ENCODE results near the gene CNIH4.

Gene CNIH4

GRCh38 chr1:224356685-224357625 lies at the start of gene CNIH4 (continued):
- TF ChIP-seq PRDM6 (tag by site-specific recombination; IDR thresholded peaks at IDR 0.05) (peak; percentile 70), FEZF1 (tag by site-specific recombination; IDR thresholded peaks at IDR 0.05) (no peak), SP2 (tag by site-specific recombination; IDR thresholded peaks at IDR 0.05) (peak; percentile 76), EGR2 (tag by site-specific recombination; IDR thresholded peaks at IDR 0.05; ENCODE audit: low read depth) (peak; percentile 92), ZNF449 (tag by site-specific recombination; IDR thresholded peaks at IDR 0.05) (peak; percentile 72), ZBTB8A (tag by site-specific recombination; IDR thresholded peaks at IDR 0.05) (peak; percentile 99), ZBTB17 (tag by site-specific recombination; IDR thresholded peaks at IDR 0.05) (peak; percentile 99), ZFP37 (tag by site-specific recombination; IDR thresholded peaks at IDR 0.05) (no peak; the same call in 1 of the 2 replicates), ZNF302 (tag by site-specific recombination; IDR thresholded peaks at IDR 0.05; ENCODE audit: low read depth) (no peak), ZNF560 (tag by site-specific recombination; IDR thresholded peaks at IDR 0.05; ENCODE audit: borderline replicate concordance) (no peak), ZBTB10 (tag by site-specific recombination; IDR thresholded peaks at IDR 0.05) (0 out of 2 replicates have a peak, but pooled peaks have one; percentile 20), REST (tag by site-specific recombination; IDR thresholded peaks at IDR 0.05) (peak; percentile 44; the same call in 1 of the 2 replicates), ZNF157 (tag by site-specific recombination; IDR thresholded peaks at IDR 0.05) (no peak), ZNF274 (IDR thresholded peaks at IDR 0.05; ENCODE audit: low read length) (no peak), ZNF274 (tag by site-specific recombination; IDR thresholded peaks at IDR 0.05; ENCODE audit: borderline replicate concordance) (no peak), ZNF561 (tag by site-specific recombination; IDR thresholded peaks at IDR 0.05; ENCODE audit: borderline replicate concordance) (peak; percentile 93), RBAK (tag by site-specific recombination; IDR thresholded peaks at IDR 0.05) (no peak), ZBTB1 (tag by site-specific recombination; IDR thresholded peaks at IDR 0.05) (no peak), ZNF169 (tag by site-specific recombination; IDR thresholded peaks at IDR 0.05) (peak; percentile 59; the same call in 1 of the 2 replicates), ZNF354C (tag by site-specific recombination; IDR thresholded peaks at IDR 0.05; ENCODE audit: borderline replicate concordance, low read depth) (no peak)
- TF ChIP-seq, protein P1, sequence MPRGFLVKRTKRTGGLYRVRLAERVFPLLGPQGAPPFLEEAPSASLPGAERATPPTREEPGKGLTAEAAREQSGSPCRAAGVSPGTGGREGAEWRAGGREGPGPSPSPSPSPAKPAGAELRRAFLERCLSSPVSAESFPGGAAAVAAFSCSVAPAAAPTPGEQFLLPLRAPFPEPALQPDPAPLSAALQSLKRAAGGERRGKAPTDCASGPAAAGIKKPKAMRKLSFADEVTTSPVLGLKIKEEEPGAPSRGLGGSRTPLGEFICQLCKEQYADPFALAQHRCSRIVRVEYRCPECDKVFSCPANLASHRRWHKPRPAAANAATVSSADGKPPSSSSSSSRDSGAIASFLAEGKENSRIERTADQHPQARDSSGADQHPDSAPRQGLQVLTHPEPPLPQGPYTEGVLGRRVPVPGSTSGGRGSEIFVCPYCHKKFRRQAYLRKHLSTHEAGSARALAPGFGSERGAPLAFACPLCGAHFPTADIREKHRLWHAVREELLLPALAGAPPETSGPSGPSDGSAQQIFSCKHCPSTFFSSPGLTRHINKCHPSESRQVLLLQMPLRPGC (tag by site-specific recombination; IDR thresholded peaks at IDR 0.05), result peak; percentile 34; the same call in 1 of the 2 replicates
- TF ChIP-seq, protein P2, sequence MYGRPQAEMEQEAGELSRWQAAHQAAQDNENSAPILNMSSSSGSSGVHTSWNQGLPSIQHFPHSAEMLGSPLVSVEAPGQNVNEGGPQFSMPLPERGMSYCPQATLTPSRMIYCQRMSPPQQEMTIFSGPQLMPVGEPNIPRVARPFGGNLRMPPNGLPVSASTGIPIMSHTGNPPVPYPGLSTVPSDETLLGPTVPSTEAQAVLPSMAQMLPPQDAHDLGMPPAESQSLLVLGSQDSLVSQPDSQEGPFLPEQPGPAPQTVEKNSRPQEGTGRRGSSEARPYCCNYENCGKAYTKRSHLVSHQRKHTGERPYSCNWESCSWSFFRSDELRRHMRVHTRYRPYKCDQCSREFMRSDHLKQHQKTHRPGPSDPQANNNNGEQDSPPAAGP (tag by site-specific recombination; IDR thresholded peaks at IDR 0.05), result peak; percentile 79
- TF ChIP-seq, protein P3, sequence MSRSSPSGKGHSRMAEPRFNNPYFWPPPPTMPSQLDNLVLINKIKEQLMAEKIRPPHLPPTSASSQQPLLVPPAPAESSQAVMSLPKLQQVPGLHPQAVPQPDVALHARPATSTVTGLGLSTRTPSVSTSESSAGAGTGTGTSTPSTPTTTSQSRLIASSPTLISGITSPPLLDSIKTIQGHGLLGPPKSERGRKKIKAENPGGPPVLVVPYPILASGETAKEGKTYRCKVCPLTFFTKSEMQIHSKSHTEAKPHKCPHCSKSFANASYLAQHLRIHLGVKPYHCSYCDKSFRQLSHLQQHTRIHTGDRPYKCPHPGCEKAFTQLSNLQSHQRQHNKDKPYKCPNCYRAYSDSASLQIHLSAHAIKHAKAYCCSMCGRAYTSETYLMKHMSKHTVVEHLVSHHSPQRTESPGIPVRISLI (tag by site-specific recombination; IDR thresholded peaks at IDR 0.05), result peak; percentile 99

Measured in HEK293 (cell line).